ENCODE data around the gene CLDN5.
A peak's percentile ranks its signal among the peaks of the same experiment; 100 is the strongest.

Gene CLDN5

GRCh38 chr22:19478045-19478900 is 45.9 kb downstream of the CLDN5 start:
- Histone ChIP-seq H3F3A (ENCODE audit: insufficient read depth, low read length) (peaks cover 6% of the 10 kb centered on the region; the same call in 1 of the 2 replicates), H3K36me3 (replicated peaks; ENCODE audit: insufficient read depth, low read length) (no peaks in the 10 kb centered on the region), H3K9me2 (replicated peaks; ENCODE audit: insufficient read depth, low read length) (no peaks in the 10 kb centered on the region), H3K4me3 (ENCODE audit: low read length) (peak overlapping the region; percentile 93), H3K4me1 (ENCODE audit: low read length) (0 out of 2 replicates have a peak, but pooled peaks cover 3% of the 10 kb centered on the region), H3K9ac (ENCODE audit: low read length) (peak overlapping the region; percentile 96), H3K27ac (ENCODE audit: low read length) (peak overlapping the region; percentile 91; the same call in 1 of the 2 replicates), H3K27me3 (replicated peaks; ENCODE audit: insufficient read depth, low read length) (no peaks in the 10 kb centered on the region), H4K20me1 (ENCODE audit: insufficient read depth, low read length) (peaks cover 13% of the 10 kb centered on the region), H3K79me2 (ENCODE audit: low read length) (peaks cover 74% of the 10 kb centered on the region), H3K9me3 (replicated peaks; ENCODE audit: insufficient read depth, low read length) (no peaks in the 10 kb centered on the region), H3K4me2 (ENCODE audit: low read depth, low read length) (peak overlapping the region; percentile 94), H2AFZ (ENCODE audit: low read length) (peak overlapping the region; percentile 74)
- DNase-seq, result peak; percentile 7
- no peak for TF ChIP-seq EZH2 (optimal IDR thresholded peaks at IDR 0.05; ENCODE audit: low read depth, low read length)
- no peak for TF ChIP-seq EZH2phosphoT487 (IDR thresholded peaks at IDR 0.05; ENCODE audit: low read length)
- TF ChIP-seq, protein P1, sequence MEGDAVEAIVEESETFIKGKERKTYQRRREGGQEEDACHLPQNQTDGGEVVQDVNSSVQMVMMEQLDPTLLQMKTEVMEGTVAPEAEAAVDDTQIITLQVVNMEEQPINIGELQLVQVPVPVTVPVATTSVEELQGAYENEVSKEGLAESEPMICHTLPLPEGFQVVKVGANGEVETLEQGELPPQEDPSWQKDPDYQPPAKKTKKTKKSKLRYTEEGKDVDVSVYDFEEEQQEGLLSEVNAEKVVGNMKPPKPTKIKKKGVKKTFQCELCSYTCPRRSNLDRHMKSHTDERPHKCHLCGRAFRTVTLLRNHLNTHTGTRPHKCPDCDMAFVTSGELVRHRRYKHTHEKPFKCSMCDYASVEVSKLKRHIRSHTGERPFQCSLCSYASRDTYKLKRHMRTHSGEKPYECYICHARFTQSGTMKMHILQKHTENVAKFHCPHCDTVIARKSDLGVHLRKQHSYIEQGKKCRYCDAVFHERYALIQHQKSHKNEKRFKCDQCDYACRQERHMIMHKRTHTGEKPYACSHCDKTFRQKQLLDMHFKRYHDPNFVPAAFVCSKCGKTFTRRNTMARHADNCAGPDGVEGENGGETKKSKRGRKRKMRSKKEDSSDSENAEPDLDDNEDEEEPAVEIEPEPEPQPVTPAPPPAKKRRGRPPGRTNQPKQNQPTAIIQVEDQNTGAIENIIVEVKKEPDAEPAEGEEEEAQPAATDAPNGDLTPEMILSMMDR (IDR thresholded peaks at IDR 0.05; ENCODE audit: low read length), result no peak

- Histone ChIP-seq H3K4me2 (ENCODE audit: low read depth, low read length) (peak overlapping the region; percentile 94), H3K36me3 (replicated peaks; ENCODE audit: insufficient read depth, low read length) (no peaks in the 10 kb centered on the region), H4K20me1 (ENCODE audit: insufficient read depth, low read length) (peaks cover 13% of the 10 kb centered on the region), H3K9me3 (replicated peaks; ENCODE audit: insufficient read depth, low read length) (no peaks in the 10 kb centered on the region), H3K9me2 (replicated peaks; ENCODE audit: insufficient read depth, low read length) (no peaks in the 10 kb centered on the region), H2AFZ (ENCODE audit: low read length) (no peak overlapping the region), H3K27me3 (replicated peaks; ENCODE audit: insufficient read depth, low read length) (no peaks in the 10 kb centered on the region), H3K27ac (ENCODE audit: low read length) (peak overlapping the region; percentile 91; the same call in 1 of the 2 replicates), H3K4me1 (ENCODE audit: low read length) (0 out of 2 replicates have a peak, but pooled peaks cover 3% of the 10 kb centered on the region), H3K9ac (ENCODE audit: low read length) (peak overlapping the region; percentile 96), H3F3A (ENCODE audit: insufficient read depth, low read length) (peaks cover 6% of the 10 kb centered on the region; the same call in 1 of the 2 replicates), H3K79me2 (ENCODE audit: low read length) (peaks cover 79% of the 10 kb centered on the region), H3K4me3 (ENCODE audit: low read length) (peak overlapping the region; percentile 93)
- peak; percentile 8 for DNase-seq
- TF ChIP-seq, protein P1 (IDR thresholded peaks at IDR 0.05; ENCODE audit: low read length), result peak; percentile 37
- no peak for TF ChIP-seq EZH2 (optimal IDR thresholded peaks at IDR 0.05; ENCODE audit: low read depth, low read length)
These were observed 46.7 kb downstream of the CLDN5 start for GRCh38 chr22:19477321-19478044.

DNA sequence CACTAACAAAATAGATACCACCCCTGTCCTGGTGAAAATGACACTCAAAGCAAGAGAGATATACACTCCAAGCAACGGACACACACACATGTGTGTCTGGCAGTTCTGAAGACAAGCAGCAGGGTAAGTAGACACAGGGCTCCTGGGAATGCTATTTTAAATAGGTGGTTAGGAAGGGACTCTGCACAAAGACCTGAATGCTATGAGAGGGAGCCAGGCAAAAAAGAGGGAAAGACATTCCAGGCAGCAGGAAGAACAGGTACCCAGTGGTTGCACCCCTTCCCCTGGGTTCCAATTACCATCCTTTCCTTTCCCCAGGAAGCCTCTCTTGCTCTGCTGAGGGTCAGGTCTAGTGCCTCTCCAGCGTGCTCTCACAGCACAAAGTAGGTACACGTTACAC is 48.2 kb downstream of the CLDN5 start:
- TF ChIP-seq EZH2phosphoT487 (IDR thresholded peaks at IDR 0.05; ENCODE audit: low read length) (no peak), EZH2 (optimal IDR thresholded peaks at IDR 0.05; ENCODE audit: low read depth, low read length) (no peak)
- TF ChIP-seq, protein P1 (IDR thresholded peaks at IDR 0.05; ENCODE audit: low read length), result no peak
- Histone ChIP-seq H3K36me3 (replicated peaks; ENCODE audit: insufficient read depth, low read length) (peaks cover under 1% of the 10 kb centered on the region; the same call in 1 of the 2 replicates), H3K27me3 (replicated peaks; ENCODE audit: insufficient read depth, low read length) (no peaks in the 10 kb centered on the region), H3K4me3 (ENCODE audit: low read length) (no peak overlapping the region), H3K9me3 (replicated peaks; ENCODE audit: insufficient read depth, low read length) (no peaks in the 10 kb centered on the region), H4K20me1 (ENCODE audit: insufficient read depth, low read length) (peaks cover 13% of the 10 kb centered on the region), H3K27ac (ENCODE audit: low read length) (no peak overlapping the region), H3K4me2 (ENCODE audit: low read depth, low read length) (no peak overlapping the region), H3K9ac (ENCODE audit: low read length) (no peak overlapping the region), H3F3A (ENCODE audit: insufficient read depth, low read length) (peaks cover 6% of the 10 kb centered on the region; the same call in 1 of the 2 replicates), H3K9me2 (replicated peaks; ENCODE audit: insufficient read depth, low read length) (no peaks in the 10 kb centered on the region), H3K79me2 (ENCODE audit: low read length) (peaks cover 89% of the 10 kb centered on the region), H2AFZ (ENCODE audit: low read length) (no peak overlapping the region), H3K4me1 (ENCODE audit: low read length) (0 out of 2 replicates have a peak, but pooled peaks cover 3% of the 10 kb centered on the region)
- DNase-seq, result no peak
